AG04450 (cell line): ENCODE results near the gene SYNE3. TPM values are rescaled to one million over a fixed set of nuclear protein-coding genes. Genes with fewer than 3 reads are reported as not detected.

Experiments used
- CTCF ChIA-PET: fragments of 300-600, 350-600 bp; formaldehyde crosslinking; extraction: SDS; loops from one replicate; lab custom pipeline; 2022; ENCODE audit warnings: antibody characterized with exemption, inconsistent platforms; lab: Charles Lee
- POLR2A ChIA-PET: fragments of 350-600 bp; formaldehyde crosslinking; extraction: SDS; loops from one replicate; lab custom pipeline; 2021; ENCODE audit warnings: antibody characterized with exemption, inconsistent platforms; lab: Yijun Ruan, JAX
- DNase-seq: peaks from one replicate; pipeline ENCODE4 v3.0.0-alpha.2; 2011; ENCODE audit warnings: low read depth, low spot score
- H3K27ac ChIP-seq: one replicate; pipeline ENCODE4 v1.5.1; 2012; ENCODE audit warnings: low read depth, low read length, control low read depth
- H3K27me3 ChIP-seq: one replicate; pipeline ENCODE4 v1.6.0; 2012; ENCODE audit warnings: low read length; ENCODE audit not compliant: control insufficient read depth, insufficient read depth
- H3K4me3 ChIP-seq: 2 replicates; pipeline ENCODE4 v1.5.1; 2011; ENCODE audit warnings: mild to moderate bottlenecking, low read depth, low read length, control low read depth
- H3K9me3 ChIP-seq: 2 replicates; pipeline ENCODE4 v1.5.1; 2012; ENCODE audit warnings: low read length; ENCODE audit not compliant: control insufficient read depth, insufficient read depth
- CTCF ChIP-seq: IDR thresholded peaks from 2 replicates; pipeline ENCODE4 v1.5.1; 2011; ENCODE audit warnings: low read depth, low read length, control low read depth, inconsistent platforms
- polyA plus RNA-seq: library from polyadenylated mRNA; depleted of rRNA; stranded (reverse); fragments of >200 nt; gene quantifications from 2 replicates; pipeline ENCODE4 v1.2.3, GENCODE V29; 2011

SYNE3 gene
- polyA plus RNA-seq, 1 experiment = 4.2 TPM

- DNase-seq = no peak
- Histone ChIP-seq H3K27me3 (no peaks in the 10 kb centered on the region), H3K4me3 (no peak overlapping the region), H3K27ac (peak overlapping the region; percentile 65), H3K9me3 (no peaks in the 10 kb centered on the region)
- CTCF ChIA-PET = interaction anchor here (2.3 to 10.5 kb wide), 2 partner anchors 8 to 77 kb away, joined by 33 to 145 read pairs; no protein-coding TSS in a partner anchor
- POLR2A ChIA-PET = interaction anchor here (0.7 kb wide), 1 partner anchor 37 kb away, joined by 3 read pairs; no protein-coding TSS in a partner anchor
- no peak for TF ChIP-seq CTCF
Observed at GRCh38 chr14:95519699-95520098, 3.2 kb upstream of the SYNE3 start.

GRCh38 chr14:95518045-95518751 lies 1.7 kb upstream of the SYNE3 start:
- no peak for TF ChIP-seq CTCF
- H3K27ac ChIP-seq = no peak overlapping the region
- H3K4me3 ChIP-seq = no peak overlapping the region
- ChIA-PET POLR2A (no interaction called here), CTCF (interaction anchor here (1.0 to 2.3 kb wide), 3 partner anchors 9 to 76 kb away, joined by 3 to 33 read pairs (median 4); no protein-coding TSS in a partner anchor)
- no peaks in the 10 kb centered on the region for H3K27me3 ChIP-seq
- no peak for DNase-seq
- H3K9me3 ChIP-seq = no peaks in the 10 kb centered on the region

- peak; percentile 37 for TF ChIP-seq CTCF
- POLR2A ChIA-PET = interaction anchor here (0.8 to 1.4 kb wide), 4 partner anchors 11 to 55 kb away, joined by 3 to 9 read pairs (median 4); partner anchors contain the start of gene GLRX5
Observed at GRCh38 chr14:95515596-95516552, 576 bp downstream of the SYNE3 start.

GRCh38 chr14:95515080-95515489 lies 1.4 kb downstream of the SYNE3 start:
- no peak for TF ChIP-seq CTCF
- ChIA-PET CTCF (interaction anchor here (0.9 to 2.8 kb wide), 2 partner anchors 12 to 73 kb away, joined by 5 to 29 read pairs; no protein-coding TSS in a partner anchor), POLR2A (interaction anchor here (1.3 to 1.4 kb wide), 3 partner anchors 12 to 54 kb away, joined by 4 to 9 read pairs (median 4); partner anchors contain the start of gene GLRX5)
- Histone ChIP-seq H3K27me3 (no peaks in the 10 kb centered on the region), H3K9me3 (no peaks in the 10 kb centered on the region), H3K4me3 (peak overlapping the region; percentile 66), H3K27ac (no peak overlapping the region)
- DNase-seq = no peak

More at GRCh38 chr14:95515596-95516552, 576 bp downstream of the SYNE3 start:
- H3K27me3 ChIP-seq = no peaks in the 10 kb centered on the region
- H3K9me3 ChIP-seq = no peaks in the 10 kb centered on the region
- CTCF ChIA-PET = interaction anchor here (0.6 to 2.8 kb wide), 5 partner anchors 11 to 83 kb away, joined by 3 to 29 read pairs (median 5); no protein-coding TSS in a partner anchor
- no peak overlapping the region for H3K27ac ChIP-seq
- DNase-seq = no peak
- peak overlapping the region; percentile 66 for H3K4me3 ChIP-seq
